ENCODE results near the gene KLHL26.

Gene KLHL26

DNA sequence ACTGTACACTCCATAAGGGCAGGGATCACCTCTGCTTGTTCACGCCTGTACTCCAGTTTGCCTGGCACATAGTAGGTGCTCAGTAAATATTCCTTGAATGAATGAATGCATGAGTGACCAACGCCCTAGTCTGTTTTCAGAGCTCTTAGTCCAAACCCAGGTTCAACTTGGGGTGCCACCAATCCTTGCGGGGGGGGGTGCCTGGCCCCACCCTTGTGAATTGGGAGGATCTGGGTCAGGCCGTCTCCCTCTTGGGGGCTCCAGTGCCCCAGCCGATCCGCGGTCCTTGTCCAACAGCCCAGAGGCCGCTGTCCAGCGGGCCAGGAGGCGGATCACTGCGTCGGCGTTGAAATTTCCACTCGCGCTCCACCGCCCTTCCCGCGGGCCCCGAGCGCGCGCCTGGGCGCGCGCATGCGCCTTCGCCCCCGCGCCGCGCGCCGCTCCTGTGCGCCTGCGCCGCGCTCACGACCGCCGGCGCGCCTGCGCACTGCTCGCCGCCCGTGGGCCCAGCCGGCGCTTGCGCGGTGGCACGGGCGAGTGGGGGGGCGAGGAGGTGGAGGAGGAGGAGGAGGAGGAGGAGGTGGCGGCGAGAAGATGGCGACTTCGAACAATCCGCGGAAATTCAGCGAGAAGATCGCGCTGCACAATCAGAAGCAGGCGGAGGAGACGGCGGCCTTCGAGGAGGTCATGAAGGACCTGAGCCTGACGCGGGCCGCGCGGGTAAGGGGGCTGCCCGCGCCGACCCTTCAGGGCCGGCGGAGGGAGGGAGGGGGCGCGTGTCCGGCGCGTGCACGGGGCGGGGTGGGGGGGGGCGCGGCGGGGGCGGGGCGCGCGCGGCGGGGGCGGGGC lies 46.5 kb downstream of the KLHL26 start, which contains the start of gene CRTC1:
TSS of gene CRTC1 (plus strand) at position 572 of the 849 bp plus-strand sequence. CDS start at position 595, 23 bp downstream.
- peak within 1 kb of the TSS; percentile 75 to 76 for H3K4me3 ChIP-seq (ENCODE audit: low read depth in 1 of 2, low read length in 1 of 2)
- TF ChIP-seq, protein P1, sequence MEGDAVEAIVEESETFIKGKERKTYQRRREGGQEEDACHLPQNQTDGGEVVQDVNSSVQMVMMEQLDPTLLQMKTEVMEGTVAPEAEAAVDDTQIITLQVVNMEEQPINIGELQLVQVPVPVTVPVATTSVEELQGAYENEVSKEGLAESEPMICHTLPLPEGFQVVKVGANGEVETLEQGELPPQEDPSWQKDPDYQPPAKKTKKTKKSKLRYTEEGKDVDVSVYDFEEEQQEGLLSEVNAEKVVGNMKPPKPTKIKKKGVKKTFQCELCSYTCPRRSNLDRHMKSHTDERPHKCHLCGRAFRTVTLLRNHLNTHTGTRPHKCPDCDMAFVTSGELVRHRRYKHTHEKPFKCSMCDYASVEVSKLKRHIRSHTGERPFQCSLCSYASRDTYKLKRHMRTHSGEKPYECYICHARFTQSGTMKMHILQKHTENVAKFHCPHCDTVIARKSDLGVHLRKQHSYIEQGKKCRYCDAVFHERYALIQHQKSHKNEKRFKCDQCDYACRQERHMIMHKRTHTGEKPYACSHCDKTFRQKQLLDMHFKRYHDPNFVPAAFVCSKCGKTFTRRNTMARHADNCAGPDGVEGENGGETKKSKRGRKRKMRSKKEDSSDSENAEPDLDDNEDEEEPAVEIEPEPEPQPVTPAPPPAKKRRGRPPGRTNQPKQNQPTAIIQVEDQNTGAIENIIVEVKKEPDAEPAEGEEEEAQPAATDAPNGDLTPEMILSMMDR (IDR thresholded peaks at IDR 0.05): no peak
- peak within 1 kb of the TSS; percentile 73 for H3K27ac ChIP-seq
- no peaks in the 10 kb centered on the region for H3K36me3 ChIP-seq
- H3K4me1 ChIP-seq (ENCODE audit: control insufficient read depth in 1 of 2, insufficient read depth in 1 of 2, low read depth in 1 of 2, low read length in 1 of 2): peaks cover 15% of the 10 kb centered on the region in 2 experiments
- no peaks in the 10 kb centered on the region for H3K27me3 ChIP-seq
- H3K9me3 ChIP-seq: no peaks in the 10 kb centered on the region

DNA sequence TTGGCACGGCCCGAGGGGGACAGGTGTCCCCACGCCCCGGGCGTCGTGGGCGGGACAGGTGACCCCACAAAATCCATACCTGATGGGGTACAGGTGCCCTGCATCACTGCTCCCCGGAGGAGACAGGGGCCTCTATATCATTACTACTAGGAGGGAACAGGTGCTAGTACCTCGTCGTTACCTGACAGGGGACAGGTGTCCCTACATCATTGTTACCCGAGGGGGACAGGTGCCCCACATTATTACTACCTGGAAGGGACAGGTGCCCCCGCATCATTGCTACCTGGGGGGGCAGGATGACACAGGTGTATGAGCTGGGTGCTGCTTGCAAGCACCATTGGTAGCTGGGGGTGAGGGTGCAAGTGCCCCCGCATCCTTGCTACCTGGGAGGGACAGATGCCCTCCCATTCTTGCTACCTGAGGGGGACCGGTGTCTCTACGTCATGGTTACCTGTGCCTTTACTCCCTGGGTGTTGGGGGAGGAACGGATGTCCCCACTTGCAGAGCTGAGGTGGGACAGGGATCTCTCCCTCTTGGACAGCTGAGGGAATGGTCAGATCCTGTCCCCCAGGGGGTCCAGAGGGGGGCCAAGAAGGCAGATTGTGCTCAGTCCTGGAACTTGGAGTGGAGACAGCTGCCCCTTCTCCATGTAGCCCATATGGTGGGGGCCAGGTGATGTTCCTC lies 47.3 kb downstream of the KLHL26 start:
- Histone ChIP-seq H3K9me3 (no peaks in the 10 kb centered on the region), H3K4me1 (ENCODE audit: control insufficient read depth in 1 of 2, insufficient read depth in 1 of 2, low read depth in 1 of 2, low read length in 1 of 2) (peaks cover 12 to 13% of the 10 kb centered on the region in 2 experiments), H3K27ac (peak overlapping the region; percentile 73), H3K27me3 (no peaks in the 10 kb centered on the region), H3K4me3 (ENCODE audit: low read depth in 1 of 2, low read length in 1 of 2) (peak overlapping the region; percentile 75 to 76), H3K36me3 (no peaks in the 10 kb centered on the region)
- TF ChIP-seq, protein P1 (IDR thresholded peaks at IDR 0.05): no peak

DNA sequence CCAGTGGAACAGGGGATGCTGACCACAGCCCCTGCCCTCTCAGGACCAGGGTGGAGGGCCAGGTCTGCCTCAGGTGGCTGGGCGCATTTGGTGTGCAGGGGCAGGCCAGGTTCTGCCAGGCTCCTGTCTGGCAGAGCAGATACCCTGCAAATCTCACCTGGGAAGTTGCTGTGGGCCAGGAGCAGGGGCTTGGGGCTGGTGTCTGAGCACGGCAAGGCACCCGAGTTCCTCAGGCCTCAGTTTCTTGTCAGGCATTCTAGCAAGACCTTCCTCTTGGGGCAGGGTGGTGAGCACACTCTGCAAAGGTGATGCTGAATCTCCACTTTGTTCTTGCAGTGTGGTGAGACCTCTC lies 47.8 kb downstream of the KLHL26 start:
- TF ChIP-seq, protein P1 (IDR thresholded peaks at IDR 0.05): no peak
- H3K4me1 ChIP-seq (ENCODE audit: control insufficient read depth in 1 of 2, insufficient read depth in 1 of 2, low read depth in 1 of 2, low read length in 1 of 2): peaks cover 12 to 13% of the 10 kb centered on the region in 2 experiments
- no peak overlapping the region for H3K4me3 ChIP-seq (ENCODE audit: low read depth in 1 of 2, low read length in 1 of 2)

DNA sequence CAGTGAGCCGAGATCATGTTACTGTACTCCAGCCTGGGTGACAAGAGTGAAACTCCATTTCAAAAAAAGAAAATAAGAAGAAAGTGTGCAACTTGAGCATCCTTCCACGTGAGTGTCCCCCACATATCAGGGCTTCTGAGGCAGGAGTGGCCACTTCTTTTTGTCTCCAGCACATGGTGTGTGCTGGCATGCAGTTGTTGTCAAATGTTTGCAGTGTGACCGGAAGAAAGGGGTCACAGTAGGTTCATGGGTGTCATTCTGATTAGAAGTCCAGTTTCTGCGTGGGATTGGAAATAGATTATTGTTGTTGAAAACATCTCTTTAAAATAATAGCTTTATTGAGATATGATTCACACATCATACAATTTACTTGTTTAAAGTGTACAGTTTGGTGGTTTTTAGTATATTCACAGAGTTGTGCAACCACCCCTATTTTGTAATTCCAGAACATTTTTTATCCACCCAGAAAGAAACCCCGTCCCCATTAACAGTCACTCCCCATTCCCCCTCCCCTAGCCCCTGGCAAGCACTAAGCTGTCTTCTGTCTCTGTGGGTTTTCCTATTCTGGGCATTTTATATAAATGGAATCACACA lies 48.9 kb downstream of the KLHL26 start:
- Histone ChIP-seq H3K9me3 (no peaks in the 10 kb centered on the region), H3K27me3 (no peaks in the 10 kb centered on the region), H3K36me3 (no peaks in the 10 kb centered on the region), H3K4me1 (ENCODE audit: control insufficient read depth in 1 of 2, insufficient read depth in 1 of 2, low read depth in 1 of 2, low read length in 1 of 2) (peaks cover 12 to 13% of the 10 kb centered on the region in 2 experiments), H3K27ac (no peak overlapping the region), H3K4me3 (ENCODE audit: low read depth in 1 of 2, low read length in 1 of 2) (no peak overlapping the region)
- TF ChIP-seq, protein P1 (IDR thresholded peaks at IDR 0.05): no peak

More for the DNA sequence above, 47.8 kb downstream of the KLHL26 start:
- Histone ChIP-seq H3K27me3 (no peaks in the 10 kb centered on the region), H3K36me3 (no peaks in the 10 kb centered on the region), H3K9me3 (no peaks in the 10 kb centered on the region), H3K27ac (no peak overlapping the region)

DNA sequence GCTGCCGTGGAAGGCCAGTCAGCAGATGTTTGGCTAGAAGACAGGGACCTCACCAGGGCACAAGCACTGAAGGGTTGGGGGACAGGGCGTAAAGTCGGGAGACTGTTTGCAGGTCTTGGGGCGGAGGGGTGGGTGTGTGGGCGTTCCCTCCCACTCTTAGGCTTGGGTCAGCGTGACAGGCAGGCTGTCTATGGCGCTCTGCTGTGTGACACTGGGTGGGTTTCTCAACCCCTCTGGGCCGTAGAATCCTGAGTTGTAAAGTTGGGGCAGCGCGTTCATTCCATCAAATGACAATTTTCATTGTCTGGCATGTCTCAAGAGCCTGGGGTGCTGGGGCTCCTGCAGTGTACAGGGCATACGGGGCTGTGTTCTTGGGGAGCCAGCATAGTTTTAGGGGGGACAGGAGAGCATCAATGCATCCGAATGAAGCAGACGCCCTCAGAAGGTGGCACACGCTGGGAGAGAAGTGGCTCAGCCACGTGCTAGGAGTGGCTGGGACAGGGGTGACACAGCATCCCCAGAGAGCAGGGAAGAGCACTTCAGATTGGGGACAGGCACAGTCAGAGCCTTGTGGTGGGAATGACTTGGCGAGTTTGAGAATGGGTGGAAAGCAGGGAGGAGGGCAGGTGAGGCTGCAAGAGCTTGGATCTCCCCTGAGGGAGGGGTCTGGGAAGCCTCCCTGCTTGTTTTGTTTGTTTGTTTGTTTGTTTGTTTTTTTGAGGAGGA lies 51.1 kb downstream of the KLHL26 start:
- H3K27me3 ChIP-seq: no peaks in the 10 kb centered on the region
- no peaks in the 10 kb centered on the region for H3K36me3 ChIP-seq
- no peak overlapping the region for H3K4me3 ChIP-seq (ENCODE audit: low read depth in 1 of 2, low read length in 1 of 2)
- H3K27ac ChIP-seq: no peak overlapping the region
- peaks cover 11% of the 10 kb centered on the region in 2 experiments for H3K4me1 ChIP-seq (ENCODE audit: control insufficient read depth in 1 of 2, insufficient read depth in 1 of 2, low read depth in 1 of 2, low read length in 1 of 2)
- TF ChIP-seq, protein P1 (IDR thresholded peaks at IDR 0.05): no peak
- H3K9me3 ChIP-seq: no peaks in the 10 kb centered on the region
